ENCODE results near the gene ICAM4. TPM values are rescaled to one million over a fixed set of nuclear protein-coding genes. Genes with fewer than 3 reads are reported as not detected.
A peak's percentile ranks its signal among the peaks of the same experiment; 100 is the strongest.

The ICAM4 gene
- total RNA-seq, 2 donors from 2014 or later, result 0.78 to 2.2 TPM

- peaks cover 38% of the 10 kb centered on the region for H3K27me3 Mint-ChIP-seq
- peaks cover 28% of the 10 kb centered on the region for H3K36me3 Mint-ChIP-seq (ENCODE audit: low read depth)
- peaks cover 37% of the 10 kb centered on the region for H3K4me1 Mint-ChIP-seq
- peak overlapping the region; percentile 74 for H3K4me3 Mint-ChIP-seq
- ATAC-seq (replicated peaks), result peak; percentile 14
- H3K27ac Mint-ChIP-seq, result peak overlapping the region; percentile 10
- H3K9me3 Mint-ChIP-seq, result no peaks in the 10 kb centered on the region
Measured at GRCh38 chr19:10290876-10291553, 4.3 kb downstream of the ICAM4 start.

DNA sequence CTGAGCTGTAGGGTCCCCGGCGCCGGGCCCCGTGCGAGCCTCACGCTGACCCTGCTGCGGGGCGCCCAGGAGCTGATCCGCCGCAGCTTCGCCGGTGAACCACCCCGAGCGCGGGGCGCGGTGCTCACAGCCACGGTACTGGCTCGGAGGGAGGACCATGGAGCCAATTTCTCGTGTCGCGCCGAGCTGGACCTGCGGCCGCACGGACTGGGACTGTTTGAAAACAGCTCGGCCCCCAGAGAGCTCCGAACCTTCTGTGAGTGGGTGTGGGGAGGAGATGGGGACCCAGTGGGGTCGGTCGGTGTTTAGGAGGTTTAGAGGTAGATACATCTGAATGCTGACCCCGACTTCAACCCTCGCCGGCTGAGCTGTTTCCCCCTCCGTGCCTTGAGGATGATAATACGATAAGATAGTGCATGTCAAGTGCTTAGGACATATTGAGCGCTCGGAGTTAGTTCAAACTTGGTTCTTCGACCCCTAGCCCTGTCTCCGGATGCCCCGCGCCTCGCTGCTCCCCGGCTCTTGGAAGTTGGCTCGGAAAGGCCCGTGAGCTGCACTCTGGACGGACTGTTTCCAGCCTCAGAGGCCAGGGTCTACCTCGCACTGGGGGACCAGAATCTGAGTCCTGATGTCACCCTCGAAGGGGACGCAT lies 4.9 kb downstream of the ICAM4 start:
- Mint-ChIP-seq H3K9me3 (no peaks in the 10 kb centered on the region), H3K27ac (peak overlapping the region; percentile 33), H3K4me3 (peak overlapping the region; percentile 74), H3K36me3 (ENCODE audit: low read depth) (peaks cover 22% of the 10 kb centered on the region), H3K4me1 (peaks cover 32% of the 10 kb centered on the region), H3K27me3 (peaks cover 38% of the 10 kb centered on the region)
- ATAC-seq (replicated peaks), result no peak

- peak overlapping the region; percentile 33 for H3K27ac Mint-ChIP-seq
Measured at GRCh38 chr19:10292206-10292788, 5.5 kb downstream of the ICAM4 start.

GRCh38 chr19:10292789-10293636 lies 6.3 kb downstream of the ICAM4 start:
- peaks cover 17% of the 10 kb centered on the region for H3K36me3 Mint-ChIP-seq (ENCODE audit: low read depth)
- H3K27ac Mint-ChIP-seq, result peak overlapping the region; percentile 61
- peaks cover 32% of the 10 kb centered on the region for H3K4me1 Mint-ChIP-seq
- H3K9me3 Mint-ChIP-seq, result no peaks in the 10 kb centered on the region
- peaks cover 35% of the 10 kb centered on the region for H3K27me3 Mint-ChIP-seq
- ATAC-seq (replicated peaks), result no peak
- H3K4me3 Mint-ChIP-seq, result peak overlapping the region; percentile 74

More at GRCh38 chr19:10292206-10292788, 5.5 kb downstream of the ICAM4 start:
- peaks cover 17% of the 10 kb centered on the region for H3K36me3 Mint-ChIP-seq (ENCODE audit: low read depth)
- H3K9me3 Mint-ChIP-seq, result no peaks in the 10 kb centered on the region
- H3K27me3 Mint-ChIP-seq, result peaks cover 38% of the 10 kb centered on the region
- H3K4me1 Mint-ChIP-seq, result peaks cover 32% of the 10 kb centered on the region
- peak; percentile 61 for ATAC-seq (replicated peaks)
- peak overlapping the region; percentile 74 for H3K4me3 Mint-ChIP-seq

DNA sequence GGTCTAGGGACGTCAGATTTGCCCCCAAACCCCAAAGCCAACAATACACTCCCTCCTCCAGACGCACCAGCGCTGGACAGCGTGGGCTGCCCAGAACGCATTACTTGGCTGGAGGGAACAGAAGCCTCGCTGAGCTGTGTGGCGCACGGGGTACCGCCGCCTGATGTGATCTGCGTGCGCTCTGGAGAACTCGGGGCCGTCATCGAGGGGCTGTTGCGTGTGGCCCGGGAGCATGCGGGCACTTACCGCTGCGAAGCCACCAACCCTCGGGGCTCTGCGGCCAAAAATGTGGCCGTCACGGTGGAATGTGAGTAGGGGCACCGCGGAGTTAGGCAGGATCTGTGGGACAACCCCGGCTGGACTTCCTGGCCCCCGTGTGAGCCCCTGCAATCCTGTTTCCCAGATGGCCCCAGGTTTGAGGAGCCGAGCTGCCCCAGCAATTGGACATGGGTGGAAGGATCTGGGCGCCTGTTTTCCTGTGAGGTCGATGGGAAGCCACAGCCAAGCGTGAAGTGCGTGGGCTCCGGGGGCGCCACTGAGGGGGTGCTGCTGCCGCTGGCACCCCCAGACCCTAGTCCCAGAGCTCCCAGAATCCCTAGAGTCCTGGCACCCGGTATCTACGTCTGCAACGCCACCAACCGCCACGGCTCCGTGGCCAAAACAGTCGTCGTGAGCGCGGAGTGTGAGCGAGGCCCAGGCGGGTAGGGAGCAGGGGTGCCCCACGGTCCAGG lies 7.0 kb downstream of the ICAM4 start:
- ATAC-seq (replicated peaks), result no peak
- peaks cover 30% of the 10 kb centered on the region for H3K27me3 Mint-ChIP-seq
- H3K4me3 Mint-ChIP-seq, result peak overlapping the region; percentile 74
- H3K9me3 Mint-ChIP-seq, result no peaks in the 10 kb centered on the region
- H3K36me3 Mint-ChIP-seq (ENCODE audit: low read depth), result peaks cover 17% of the 10 kb centered on the region
- H3K4me1 Mint-ChIP-seq, result peaks cover 28% of the 10 kb centered on the region
- H3K27ac Mint-ChIP-seq, result peak overlapping the region; percentile 61

DNA sequence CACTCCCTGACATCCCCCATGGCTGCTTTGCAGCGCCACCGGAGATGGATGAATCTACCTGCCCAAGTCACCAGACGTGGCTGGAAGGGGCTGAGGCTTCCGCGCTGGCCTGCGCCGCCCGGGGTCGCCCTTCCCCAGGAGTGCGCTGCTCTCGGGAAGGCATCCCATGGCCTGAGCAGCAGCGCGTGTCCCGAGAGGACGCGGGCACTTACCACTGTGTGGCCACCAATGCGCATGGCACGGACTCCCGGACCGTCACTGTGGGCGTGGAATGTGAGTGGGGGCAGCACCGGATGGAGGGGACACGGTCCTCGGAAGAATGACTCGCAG lies 7.6 kb downstream of the ICAM4 start:
- H3K27ac Mint-ChIP-seq, result no peak overlapping the region
- peaks cover 17% of the 10 kb centered on the region for H3K36me3 Mint-ChIP-seq (ENCODE audit: low read depth)
- H3K4me1 Mint-ChIP-seq, result peaks cover 27% of the 10 kb centered on the region
- peaks cover 29% of the 10 kb centered on the region for H3K27me3 Mint-ChIP-seq
- H3K9me3 Mint-ChIP-seq, result no peaks in the 10 kb centered on the region
- ATAC-seq (replicated peaks), result no peak
- peak overlapping the region; percentile 74 for H3K4me3 Mint-ChIP-seq

GRCh38 chr19:10295305-10295846 lies 8.6 kb downstream of the ICAM4 start:
- H3K27ac Mint-ChIP-seq, result peak overlapping the region; percentile 78

DNA sequence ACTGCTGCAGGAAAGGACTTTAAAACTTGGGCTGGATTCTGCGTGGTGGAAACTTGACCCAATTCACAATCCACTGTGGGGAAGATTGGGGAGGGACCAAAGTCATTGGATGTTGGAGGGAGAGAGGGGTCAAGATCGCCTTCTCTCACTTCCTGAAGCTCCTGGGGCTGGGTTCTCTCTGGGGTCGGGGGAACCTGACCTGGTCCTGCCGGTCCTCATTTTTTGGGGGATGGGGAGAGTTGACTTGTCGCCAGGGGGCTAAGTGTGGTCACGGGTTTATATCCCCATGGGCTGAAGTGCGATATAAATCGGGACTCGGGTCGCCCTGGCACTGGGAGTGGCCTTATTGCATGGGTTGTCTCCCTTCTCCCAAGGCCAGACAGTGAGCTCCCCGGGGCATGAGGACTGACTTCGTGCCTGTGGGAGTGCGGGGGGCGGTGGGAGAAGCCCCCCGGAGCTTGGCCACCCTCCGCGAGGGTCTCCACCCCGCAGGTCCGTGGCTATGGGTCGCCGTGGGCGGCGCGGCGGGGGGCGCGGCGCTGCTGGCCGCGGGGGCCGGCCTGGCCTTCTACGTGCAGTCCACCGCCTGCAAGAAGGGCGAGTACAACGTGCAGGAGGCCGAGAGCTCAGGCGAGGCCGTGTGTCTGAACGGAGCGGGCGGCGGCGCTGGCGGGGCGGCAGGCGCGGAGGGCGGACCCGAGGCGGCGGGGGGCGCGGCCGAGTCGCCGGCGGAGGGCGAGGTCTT lies 9.3 kb downstream of the ICAM4 start:
- ATAC-seq (replicated peaks), result no peak
- H3K27me3 Mint-ChIP-seq, result peaks cover 20% of the 10 kb centered on the region
- H3K27ac Mint-ChIP-seq, result peak overlapping the region; percentile 78
- H3K9me3 Mint-ChIP-seq, result no peaks in the 10 kb centered on the region
- H3K4me3 Mint-ChIP-seq, result peak overlapping the region; percentile 74
- peaks cover 7% of the 10 kb centered on the region for H3K36me3 Mint-ChIP-seq (ENCODE audit: low read depth)
- peaks cover 18% of the 10 kb centered on the region for H3K4me1 Mint-ChIP-seq

More at GRCh38 chr19:10295305-10295846, 8.6 kb downstream of the ICAM4 start:
- H3K36me3 Mint-ChIP-seq (ENCODE audit: low read depth), result peaks cover 12% of the 10 kb centered on the region
- no peaks in the 10 kb centered on the region for H3K9me3 Mint-ChIP-seq
- H3K27me3 Mint-ChIP-seq, result peaks cover 25% of the 10 kb centered on the region
- peak overlapping the region; percentile 74 for H3K4me3 Mint-ChIP-seq
- H3K4me1 Mint-ChIP-seq, result peaks cover 22% of the 10 kb centered on the region
- ATAC-seq (replicated peaks), result peak; percentile 77

GRCh38 chr19:10299545-10300458 lies 13.0 kb downstream of the ICAM4 start:
- no peaks in the 10 kb centered on the region for H3K9me3 Mint-ChIP-seq
- peaks cover 13% of the 10 kb centered on the region for H3K4me1 Mint-ChIP-seq
- no peak overlapping the region for H3K27ac Mint-ChIP-seq
- peaks cover 4% of the 10 kb centered on the region for H3K27me3 Mint-ChIP-seq
- H3K36me3 Mint-ChIP-seq (ENCODE audit: low read depth), result peaks cover 10% of the 10 kb centered on the region
- no peak for ATAC-seq (replicated peaks)
- no peak overlapping the region for H3K4me3 Mint-ChIP-seq

- Mint-ChIP-seq H3K4me3 (peak overlapping the region; percentile 74), H3K4me1 (peaks cover 7% of the 10 kb centered on the region), H3K27ac (peak overlapping the region; percentile 59), H3K36me3 (ENCODE audit: low read depth) (peaks cover 10% of the 10 kb centered on the region), H3K9me3 (no peaks in the 10 kb centered on the region), H3K27me3 (no peaks in the 10 kb centered on the region)
- ATAC-seq (replicated peaks), result no peak
Measured at GRCh38 chr19:10305139-10305806, 18.5 kb downstream of the ICAM4 start.

GRCh38 chr19:10306327-10306726 lies 19.6 kb downstream of the ICAM4 start:
- H3K27me3 Mint-ChIP-seq, result no peaks in the 10 kb centered on the region
- no peak overlapping the region for H3K4me3 Mint-ChIP-seq
- no peak overlapping the region for H3K27ac Mint-ChIP-seq
- peaks cover 7% of the 10 kb centered on the region for H3K4me1 Mint-ChIP-seq
- H3K9me3 Mint-ChIP-seq, result no peaks in the 10 kb centered on the region
- no peak for ATAC-seq (replicated peaks)
- peaks cover 10% of the 10 kb centered on the region for H3K36me3 Mint-ChIP-seq (ENCODE audit: low read depth)

- Mint-ChIP-seq H3K4me1 (no peaks in the 10 kb centered on the region), H3K27me3 (no peaks in the 10 kb centered on the region), H3K36me3 (ENCODE audit: low read depth) (peaks cover 10% of the 10 kb centered on the region), H3K9me3 (no peaks in the 10 kb centered on the region), H3K27ac (no peak within 1 kb of the TSS), H3K4me3 (no peak within 1 kb of the TSS)
- no peak for ATAC-seq (replicated peaks)
Measured at GRCh38 chr19:10309423-10309822, 22.7 kb downstream of the ICAM4 start, which contains the start of gene ZGLP1. TSS of gene ZGLP1 (minus strand) at chr19:10309815.
